ENCODE measurements around the gene SEC24D. TPM values are rescaled to one million over a fixed set of nuclear protein-coding genes. Genes with fewer than 3 reads are reported as not detected.

The SEC24D gene
- polyA plus RNA-seq, 1 experiment: 80.3 TPM

DNA sequence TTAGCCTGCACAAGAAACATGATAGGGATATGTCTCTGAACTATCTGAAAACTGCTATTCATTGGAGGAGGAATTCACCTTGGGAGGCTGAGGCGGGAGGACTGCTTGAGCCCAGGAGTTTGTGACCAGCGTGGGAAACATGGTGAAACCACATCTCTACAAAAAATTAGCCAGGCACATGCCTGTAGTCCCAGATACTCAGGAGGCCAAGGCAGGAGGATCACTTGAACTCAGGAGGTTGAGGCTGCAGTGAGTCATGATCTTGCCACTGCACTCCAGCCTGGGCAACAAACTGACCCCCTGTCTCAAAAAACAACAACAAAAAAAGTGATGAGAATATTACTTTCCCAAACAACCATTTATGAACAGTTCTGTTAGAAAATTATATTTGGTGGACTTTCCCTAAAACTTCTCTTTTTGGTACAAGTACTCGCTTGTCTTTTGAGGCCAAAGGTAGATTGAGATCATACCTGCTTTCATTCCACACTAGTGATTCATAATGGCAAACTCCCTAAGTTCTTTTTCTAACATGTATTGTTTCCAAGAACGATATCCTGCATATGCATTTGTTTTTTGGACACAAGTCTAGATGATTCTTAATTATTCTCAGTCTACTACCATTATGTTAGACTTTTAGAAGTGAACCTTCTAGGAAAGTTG lies 117.3 kb downstream of the SEC24D start:
- TF ChIP-seq, protein P1, sequence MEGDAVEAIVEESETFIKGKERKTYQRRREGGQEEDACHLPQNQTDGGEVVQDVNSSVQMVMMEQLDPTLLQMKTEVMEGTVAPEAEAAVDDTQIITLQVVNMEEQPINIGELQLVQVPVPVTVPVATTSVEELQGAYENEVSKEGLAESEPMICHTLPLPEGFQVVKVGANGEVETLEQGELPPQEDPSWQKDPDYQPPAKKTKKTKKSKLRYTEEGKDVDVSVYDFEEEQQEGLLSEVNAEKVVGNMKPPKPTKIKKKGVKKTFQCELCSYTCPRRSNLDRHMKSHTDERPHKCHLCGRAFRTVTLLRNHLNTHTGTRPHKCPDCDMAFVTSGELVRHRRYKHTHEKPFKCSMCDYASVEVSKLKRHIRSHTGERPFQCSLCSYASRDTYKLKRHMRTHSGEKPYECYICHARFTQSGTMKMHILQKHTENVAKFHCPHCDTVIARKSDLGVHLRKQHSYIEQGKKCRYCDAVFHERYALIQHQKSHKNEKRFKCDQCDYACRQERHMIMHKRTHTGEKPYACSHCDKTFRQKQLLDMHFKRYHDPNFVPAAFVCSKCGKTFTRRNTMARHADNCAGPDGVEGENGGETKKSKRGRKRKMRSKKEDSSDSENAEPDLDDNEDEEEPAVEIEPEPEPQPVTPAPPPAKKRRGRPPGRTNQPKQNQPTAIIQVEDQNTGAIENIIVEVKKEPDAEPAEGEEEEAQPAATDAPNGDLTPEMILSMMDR (IDR thresholded peaks at IDR 0.05; ENCODE audit: insufficient read depth, low read depth, low read length): no peak
- Histone ChIP-seq H3K4me3 (ENCODE audit: low read depth, low read length) (no peak overlapping the region), H3K27me3 (ENCODE audit: control insufficient read depth, insufficient read depth, low read length) (no peaks in the 10 kb centered on the region), H3K36me3 (ENCODE audit: control insufficient read depth, insufficient read depth, low read length) (peaks cover 4% of the 10 kb centered on the region)
- DNase-seq (ENCODE audit: low read depth): no peak
- ChIA-PET POLR2A (no interaction called here), CTCF (no interaction called here)

DNA sequence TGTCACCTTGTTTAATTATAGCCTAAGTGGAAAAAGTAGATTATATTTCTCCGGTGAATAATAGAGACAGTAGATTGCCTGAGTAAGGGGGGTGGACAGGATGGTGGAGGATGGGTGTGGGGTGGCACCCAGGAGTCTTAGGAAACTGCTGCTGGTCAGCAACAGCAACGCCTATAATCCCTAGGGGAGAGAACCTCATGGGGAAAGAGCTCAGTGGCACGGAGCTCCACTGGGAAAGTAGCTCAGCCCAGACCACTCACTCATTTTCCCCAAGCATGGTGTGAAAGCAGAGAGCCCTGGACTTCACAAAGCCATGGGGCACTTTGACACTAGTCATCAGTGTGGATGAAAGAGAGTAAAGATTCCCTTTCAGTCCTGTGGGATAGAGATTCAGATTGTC lies 119.6 kb downstream of the SEC24D start:
- Histone ChIP-seq H3K36me3 (ENCODE audit: control insufficient read depth, insufficient read depth, low read length) (peaks cover 3% of the 10 kb centered on the region; the same call in 1 of the 2 replicates), H3K4me3 (ENCODE audit: low read depth, low read length) (no peak overlapping the region), H3K27me3 (ENCODE audit: control insufficient read depth, insufficient read depth, low read length) (no peaks in the 10 kb centered on the region)
- DNase-seq (ENCODE audit: low read depth): no peak
- POLR2A ChIA-PET: no interaction called here
- CTCF ChIA-PET: no interaction called here
- TF ChIP-seq, protein P1 (IDR thresholded peaks at IDR 0.05; ENCODE audit: insufficient read depth, low read depth, low read length): no peak

DNA sequence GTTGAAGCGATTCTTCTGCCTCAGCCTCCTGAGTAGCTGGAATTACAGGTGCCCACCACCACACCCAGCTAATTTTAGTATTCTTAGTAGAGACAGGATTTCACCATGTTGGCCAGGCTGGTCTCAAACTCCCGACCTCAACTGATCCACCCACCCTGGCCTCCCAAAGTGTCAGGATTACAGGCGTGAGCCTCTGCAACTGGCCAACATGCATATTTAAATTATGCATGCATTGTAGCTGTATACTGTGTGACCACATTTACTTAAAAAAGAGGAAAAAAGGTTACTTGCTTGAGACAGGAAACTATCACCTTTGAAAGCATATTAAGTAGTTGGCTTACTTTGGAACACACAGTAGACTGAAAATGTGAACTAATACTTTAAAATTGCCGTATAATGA lies 121.2 kb downstream of the SEC24D start:
- Histone ChIP-seq H3K27me3 (ENCODE audit: control insufficient read depth, insufficient read depth, low read length) (no peaks in the 10 kb centered on the region), H3K36me3 (ENCODE audit: control insufficient read depth, insufficient read depth, low read length) (peaks cover 4% of the 10 kb centered on the region; the same call in 1 of the 2 replicates), H3K4me3 (ENCODE audit: low read depth, low read length) (no peak overlapping the region)
- no peak for DNase-seq (ENCODE audit: low read depth)
- TF ChIP-seq, protein P1 (IDR thresholded peaks at IDR 0.05; ENCODE audit: insufficient read depth, low read depth, low read length): no peak
- POLR2A ChIA-PET: no interaction called here
- CTCF ChIA-PET: no interaction called here

DNA sequence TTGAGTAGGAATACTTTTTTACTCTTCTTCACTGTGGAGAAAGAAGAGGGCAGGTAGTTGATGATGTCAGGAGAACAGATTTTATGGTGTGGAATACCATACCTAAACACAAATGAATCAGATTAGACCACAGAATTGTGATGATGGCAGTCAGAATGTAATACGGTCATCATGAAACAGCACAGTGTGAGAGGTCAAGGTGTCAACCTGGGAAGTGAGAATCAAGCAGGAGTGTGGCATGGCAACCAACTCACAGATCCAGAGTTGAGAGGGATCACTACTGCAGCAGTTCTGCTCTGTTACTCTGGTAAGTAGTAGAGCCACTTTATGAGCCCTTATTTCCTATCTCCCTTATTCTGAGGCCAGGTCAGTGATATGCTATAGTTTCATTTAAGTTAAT lies 123.1 kb downstream of the SEC24D start:
- DNase-seq (ENCODE audit: low read depth): no peak

DNA sequence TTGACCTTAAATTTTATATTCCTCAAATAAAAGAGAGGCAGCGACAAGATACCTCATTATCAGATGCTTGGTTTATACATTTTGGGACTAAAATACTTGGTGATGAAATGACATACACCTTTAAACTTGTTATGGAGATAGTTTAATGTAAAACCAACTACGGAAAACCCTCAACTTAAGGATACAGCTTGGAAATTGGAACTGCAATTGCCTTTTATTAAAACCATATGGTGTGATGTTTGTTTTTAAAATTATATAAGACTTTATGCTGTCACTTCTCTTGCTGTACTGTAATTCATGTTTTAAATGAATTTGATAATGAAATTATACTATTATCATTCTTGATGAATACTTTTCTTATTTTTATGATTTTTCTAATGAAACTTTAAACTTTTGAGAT lies 124.9 kb downstream of the SEC24D start:
- TF ChIP-seq, protein P1 (IDR thresholded peaks at IDR 0.05; ENCODE audit: insufficient read depth, low read depth, low read length): no peak
- H3K4me3 ChIP-seq (ENCODE audit: low read depth, low read length): no peak overlapping the region
- DNase-seq (ENCODE audit: low read depth): no peak
- ChIA-PET POLR2A (no interaction called here), CTCF (no interaction called here)
- peaks cover 4% of the 10 kb centered on the region for H3K36me3 ChIP-seq (ENCODE audit: control insufficient read depth, insufficient read depth, low read length)
- H3K27me3 ChIP-seq (ENCODE audit: control insufficient read depth, insufficient read depth, low read length): no peaks in the 10 kb centered on the region

More for the DNA sequence above, 123.1 kb downstream of the SEC24D start:
- TF ChIP-seq, protein P1 (IDR thresholded peaks at IDR 0.05; ENCODE audit: insufficient read depth, low read depth, low read length): no peak
- peaks cover 2% of the 10 kb centered on the region; the same call in 1 of the 2 replicates for H3K36me3 ChIP-seq (ENCODE audit: control insufficient read depth, insufficient read depth, low read length)
- POLR2A ChIA-PET: no interaction called here
- CTCF ChIA-PET: no interaction called here
- H3K27me3 ChIP-seq (ENCODE audit: control insufficient read depth, insufficient read depth, low read length): no peaks in the 10 kb centered on the region
- no peak overlapping the region for H3K4me3 ChIP-seq (ENCODE audit: low read depth, low read length)

Data from BJ (cell line).